UCSD-AML1 (cell line): Measurements from ENCODE around the gene RPS6KL1.

Source experiments
- DNase-seq: peaks from one replicate; lab custom pipeline; 2025; ENCODE audit not compliant: unreplicated experiment; lab: John Stamatoyannopoulos, UW

RPS6KL1 gene

GRCh38 chr14:74859757-74860552, 63.1 kb downstream of the RPS6KL1 start:
- DNase-seq = no peak

GRCh38 chr14:74858022-74858421, 65.0 kb downstream of the RPS6KL1 start:
- no peak for DNase-seq

GRCh38 chr14:74856366-74856765, 66.7 kb downstream of the RPS6KL1 start:
- no peak for DNase-seq

GRCh38 chr14:74855945-74856344, 67.1 kb downstream of the RPS6KL1 start:
- DNase-seq = no peak

GRCh38 chr14:74855021-74855420, 68.0 kb downstream of the RPS6KL1 start:
- no peak for DNase-seq
